HFF-Myc (cell line): Measurements from ENCODE around the gene MCCC1.
A peak's percentile ranks its signal among the peaks of the same experiment; 100 is the strongest.

ENCODE experiments used
- DNase-seq: peaks from one replicate; pipeline ENCODE4 v3.0.0-alpha.2; 2011; ENCODE audit warnings: low read depth; ENCODE audit errors: extremely low read depth
- H3K4me3 ChIP-seq: replicated peaks from 2 replicates; pipeline ENCODE4 v1.5.1; 2011; ENCODE audit warnings: low read depth, mild to moderate bottlenecking, control low read depth, low read length
- TF ChIP-seq, protein P1 (sequence below): IDR thresholded peaks from 2 replicates; pipeline ENCODE4 v1.5.1; 2012; ENCODE audit warnings: mild to moderate bottlenecking, low read depth, low read length, control low read depth; ENCODE audit errors: missing control alignments

The MCCC1 gene

DNA sequence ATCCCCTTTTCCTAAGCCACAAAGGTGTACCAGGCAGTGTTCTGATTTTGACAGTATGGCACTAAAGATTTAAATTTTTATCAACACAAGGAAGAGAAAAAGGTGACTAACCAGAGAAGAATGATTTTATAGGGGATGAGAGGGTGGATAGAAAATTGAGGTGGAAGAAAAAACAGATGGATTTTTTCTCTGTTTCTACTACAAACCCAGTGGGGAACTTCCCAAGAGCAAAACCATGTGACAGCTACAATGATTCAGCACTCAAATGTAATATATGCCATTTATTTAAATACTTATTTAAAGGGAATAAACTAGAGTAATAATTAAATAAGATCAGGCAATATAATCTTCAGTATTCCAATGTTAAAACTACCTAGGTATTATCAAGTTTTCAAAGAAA lies 130.0 kb downstream of the MCCC1 start:
- no peak overlapping the region for H3K4me3 ChIP-seq
- peak; percentile 21 for DNase-seq
- TF ChIP-seq, protein P1, sequence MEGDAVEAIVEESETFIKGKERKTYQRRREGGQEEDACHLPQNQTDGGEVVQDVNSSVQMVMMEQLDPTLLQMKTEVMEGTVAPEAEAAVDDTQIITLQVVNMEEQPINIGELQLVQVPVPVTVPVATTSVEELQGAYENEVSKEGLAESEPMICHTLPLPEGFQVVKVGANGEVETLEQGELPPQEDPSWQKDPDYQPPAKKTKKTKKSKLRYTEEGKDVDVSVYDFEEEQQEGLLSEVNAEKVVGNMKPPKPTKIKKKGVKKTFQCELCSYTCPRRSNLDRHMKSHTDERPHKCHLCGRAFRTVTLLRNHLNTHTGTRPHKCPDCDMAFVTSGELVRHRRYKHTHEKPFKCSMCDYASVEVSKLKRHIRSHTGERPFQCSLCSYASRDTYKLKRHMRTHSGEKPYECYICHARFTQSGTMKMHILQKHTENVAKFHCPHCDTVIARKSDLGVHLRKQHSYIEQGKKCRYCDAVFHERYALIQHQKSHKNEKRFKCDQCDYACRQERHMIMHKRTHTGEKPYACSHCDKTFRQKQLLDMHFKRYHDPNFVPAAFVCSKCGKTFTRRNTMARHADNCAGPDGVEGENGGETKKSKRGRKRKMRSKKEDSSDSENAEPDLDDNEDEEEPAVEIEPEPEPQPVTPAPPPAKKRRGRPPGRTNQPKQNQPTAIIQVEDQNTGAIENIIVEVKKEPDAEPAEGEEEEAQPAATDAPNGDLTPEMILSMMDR, result no peak

DNA sequence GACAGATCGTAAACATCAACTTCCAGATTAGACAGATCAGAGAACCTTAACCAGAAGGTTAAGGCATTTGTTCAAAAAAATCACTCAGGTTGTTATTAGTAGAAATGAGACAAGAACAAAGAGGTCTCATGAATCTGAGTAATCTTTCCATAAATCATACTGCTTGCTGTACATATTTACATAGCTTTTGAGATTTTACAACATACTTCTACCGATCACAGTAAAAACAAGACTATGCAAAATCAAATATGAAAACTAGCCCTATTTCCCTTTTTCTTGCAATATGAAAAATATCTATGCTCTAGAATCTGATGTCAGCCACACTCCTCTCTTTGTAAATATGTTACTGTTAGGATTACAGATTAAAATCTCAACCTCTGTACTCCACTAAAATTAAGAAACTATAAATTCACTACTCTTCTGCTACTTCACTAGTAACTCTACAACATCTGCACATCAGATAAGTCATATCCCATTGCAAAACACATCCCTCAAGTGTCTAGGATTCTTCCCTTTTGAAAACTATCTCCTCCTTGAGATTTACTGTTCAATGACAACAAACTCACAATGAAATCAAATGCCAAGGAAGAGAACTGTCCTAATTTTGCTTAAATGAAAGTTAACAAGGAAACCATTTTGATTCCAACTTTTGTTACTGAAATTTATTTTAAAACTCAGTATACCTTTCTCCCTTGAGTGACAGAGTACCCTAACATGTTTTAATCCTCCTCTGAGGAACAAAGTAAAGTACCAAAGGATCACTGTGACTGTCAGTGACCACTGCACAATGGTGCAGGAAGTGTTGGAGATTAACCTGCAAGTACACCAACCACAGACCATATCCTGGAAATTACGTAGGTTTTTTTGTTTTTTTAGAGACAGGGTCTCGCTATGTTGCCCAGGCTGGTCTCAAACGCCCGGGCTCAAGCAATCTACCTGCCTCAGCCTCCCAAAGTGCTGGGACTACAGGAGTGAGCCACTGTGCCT lies 131.8 kb downstream of the MCCC1 start:
- TF ChIP-seq, protein P1, result no peak
- no peak overlapping the region for H3K4me3 ChIP-seq
- no peak for DNase-seq

DNA sequence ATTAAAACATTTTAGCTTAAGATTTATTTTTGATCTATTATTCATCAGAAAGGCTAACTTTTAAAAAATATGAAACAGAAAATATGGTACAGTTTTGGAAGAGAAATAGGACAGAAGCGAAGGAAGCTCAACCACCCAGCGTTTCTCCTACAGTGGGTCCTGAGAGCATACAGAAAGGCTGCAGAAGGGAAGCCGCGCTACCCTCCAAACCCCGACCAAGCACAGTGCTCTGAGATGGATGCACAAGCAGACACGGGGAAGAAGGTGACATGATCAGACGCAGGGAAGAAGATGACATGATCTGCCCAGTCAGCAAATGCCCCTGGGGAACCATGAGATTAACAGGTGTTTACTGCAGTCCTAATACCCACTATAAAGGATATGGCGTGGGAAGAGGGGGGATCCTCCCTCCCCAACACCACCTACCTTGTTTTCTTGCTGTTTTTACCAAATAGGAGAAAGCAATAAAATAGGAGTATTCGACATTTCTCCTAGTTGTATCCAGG lies 133.4 kb downstream of the MCCC1 start:
- no peak for DNase-seq
- TF ChIP-seq, protein P1, result no peak
- H3K4me3 ChIP-seq, result no peak overlapping the region
